GM20000 (cell line): Measurements from ENCODE around the gene EHBP1.

Experiments used
- DNase-seq: peaks from one replicate; pipeline ENCODE4 v3.0.0; 2012; ENCODE audit warnings: low spot score
- CTCF ChIP-seq: IDR thresholded peaks from 2 replicates; pipeline ENCODE4 v1.5.1; 2012; ENCODE audit warnings: mild to moderate bottlenecking, control low read depth; ENCODE audit errors: extremely low read depth, missing control alignments

EHBP1 gene

GRCh38 chr2:62947403-62947802, 241.9 kb downstream of the EHBP1 start:
- no peak for TF ChIP-seq CTCF
- no peak for DNase-seq

GRCh38 chr2:62956651-62957050, 251.1 kb downstream of the EHBP1 start:
- no peak for TF ChIP-seq CTCF
- no peak for DNase-seq

- TF ChIP-seq CTCF, result no peak
- no peak for DNase-seq
Observed at GRCh38 chr2:62958206-62958605, 252.7 kb downstream of the EHBP1 start.

GRCh38 chr2:62964050-62964449, 258.5 kb downstream of the EHBP1 start:
- DNase-seq, result no peak
- no peak for TF ChIP-seq CTCF

- no peak for DNase-seq
- no peak for TF ChIP-seq CTCF
Observed at GRCh38 chr2:62964671-62965070, 259.2 kb downstream of the EHBP1 start.

GRCh38 chr2:62966991-62967390, 261.5 kb downstream of the EHBP1 start:
- TF ChIP-seq CTCF, result no peak

GRCh38 chr2:62968168-62968567, 262.7 kb downstream of the EHBP1 start:
- no peak for DNase-seq
- TF ChIP-seq CTCF, result no peak

More at GRCh38 chr2:62966991-62967390, 261.5 kb downstream of the EHBP1 start:
- no peak for DNase-seq
